ENCODE measurements around the gene PTPRR. TPM values are rescaled to one million over a fixed set of nuclear protein-coding genes. Genes with fewer than 3 reads are reported as not detected.

Gene PTPRR
- total RNA-seq, 1 donor from 2014 or later = 0.65 TPM

- no peak for DNase-seq (ENCODE audit: low spot score)
- intact Hi-C loops (cut with DNase I) = loop anchor here (2.0 to 10.0 kb wide), 2 partner anchors 55 to 131 kb away; no protein-coding TSS in a partner anchor
Measured at GRCh38 chr12:70590051-70590450, 330.5 kb downstream of the PTPRR start.

Other genes with a start within 250 kb of the PTPRR start
- gene TSPAN8, start 237.3 kb upstream of the PTPRR start, total RNA-seq = not detected